ENCODE results near the gene WFDC12. TPM values are rescaled to one million over a fixed set of nuclear protein-coding genes. Genes with fewer than 3 reads are reported as not detected.
A peak's percentile ranks its signal among the peaks of the same experiment; 100 is the strongest.

Gene WFDC12
- total RNA-seq, 1 donor from 2014 or later: not detected

- DNase-seq (ENCODE audit: low read depth in 2 of 2): no peak
Observed at GRCh38 chr20:45115386-45115774, 8.9 kb downstream of the WFDC12 start.

GRCh38 chr20:45114465-45115385 lies 9.5 kb downstream of the WFDC12 start, which contains the start of gene WFDC5:
Gene WFDC5 (minus strand): TSS chr20:45115174. CDS start chr20:45115083, 91 bp downstream.
- no peak for DNase-seq (ENCODE audit: low read depth in 2 of 2)

- no peak for DNase-seq (ENCODE audit: low read depth in 2 of 2)
Observed at GRCh38 chr20:45113865-45114264, 10.4 kb downstream of the WFDC12 start.

GRCh38 chr20:45112754-45113153 lies 11.5 kb downstream of the WFDC12 start:
- no peak for DNase-seq (ENCODE audit: low read depth in 2 of 2)

- DNase-seq (ENCODE audit: low read depth in 2 of 2): peak; percentile 34 to 43
Observed at GRCh38 chr20:45111799-45112471, 12.3 kb downstream of the WFDC12 start.

- no peak for DNase-seq (ENCODE audit: low read depth in 2 of 2)
Observed at GRCh38 chr20:45111285-45111684, 13.0 kb downstream of the WFDC12 start.

GRCh38 chr20:45110301-45110700 lies 14.0 kb downstream of the WFDC12 start:
- DNase-seq (ENCODE audit: low read depth in 2 of 2): no peak

- DNase-seq (ENCODE audit: low read depth in 2 of 2): no peak
Observed at GRCh38 chr20:45109634-45110033, 14.6 kb downstream of the WFDC12 start.

GRCh38 chr20:45105317-45105716 lies 18.9 kb downstream of the WFDC12 start:
- DNase-seq (ENCODE audit: low read depth in 2 of 2): no peak

- DNase-seq (ENCODE audit: low read depth in 2 of 2): peak in 1 of 2 donors; percentile 78
Observed at GRCh38 chr20:45104786-45105185, 19.5 kb downstream of the WFDC12 start.

GRCh38 chr20:45103072-45103471 lies 21.2 kb downstream of the WFDC12 start:
- DNase-seq (ENCODE audit: low read depth in 2 of 2): no peak

GRCh38 chr20:45101333-45101850 lies 22.9 kb downstream of the WFDC12 start:
- DNase-seq (ENCODE audit: low read depth in 2 of 2): no peak

- DNase-seq (ENCODE audit: low read depth in 2 of 2): peak in 1 of 2 donors; percentile 21
Observed at GRCh38 chr20:45100563-45101245, 23.6 kb downstream of the WFDC12 start, which contains the start of gene KCNS1. Gene KCNS1 (minus strand): TSS chr20:45101127. CDS start chr20:45099236, 1,891 bp downstream.

- peak; percentile 22 to 46 for DNase-seq (ENCODE audit: low read depth in 2 of 2)
Observed at GRCh38 chr20:45098103-45098773, 26.0 kb downstream of the WFDC12 start.

- DNase-seq (ENCODE audit: low read depth in 2 of 2): peak; percentile 70 to 71
Observed at GRCh38 chr20:45097485-45098102, 26.7 kb downstream of the WFDC12 start.

- DNase-seq (ENCODE audit: low read depth in 2 of 2): no peak
Observed at GRCh38 chr20:45096781-45097180, 27.5 kb downstream of the WFDC12 start.

GRCh38 chr20:45095805-45096238 lies 28.4 kb downstream of the WFDC12 start:
- peak; percentile 59 to 73 for DNase-seq (ENCODE audit: low read depth in 2 of 2)

GRCh38 chr20:45094864-45095574 lies 29.2 kb downstream of the WFDC12 start:
- DNase-seq (ENCODE audit: low read depth in 2 of 2): no peak

GRCh38 chr20:45094201-45094600 lies 30.1 kb downstream of the WFDC12 start:
- DNase-seq (ENCODE audit: low read depth in 2 of 2): no peak

GRCh38 chr20:45092898-45093297 lies 31.4 kb downstream of the WFDC12 start:
- no peak for DNase-seq (ENCODE audit: low read depth in 2 of 2)

Measured in lung microvascular endothelial cell (primary cell).